ENCODE results near the gene CFL1.

Gene CFL1

DNA sequence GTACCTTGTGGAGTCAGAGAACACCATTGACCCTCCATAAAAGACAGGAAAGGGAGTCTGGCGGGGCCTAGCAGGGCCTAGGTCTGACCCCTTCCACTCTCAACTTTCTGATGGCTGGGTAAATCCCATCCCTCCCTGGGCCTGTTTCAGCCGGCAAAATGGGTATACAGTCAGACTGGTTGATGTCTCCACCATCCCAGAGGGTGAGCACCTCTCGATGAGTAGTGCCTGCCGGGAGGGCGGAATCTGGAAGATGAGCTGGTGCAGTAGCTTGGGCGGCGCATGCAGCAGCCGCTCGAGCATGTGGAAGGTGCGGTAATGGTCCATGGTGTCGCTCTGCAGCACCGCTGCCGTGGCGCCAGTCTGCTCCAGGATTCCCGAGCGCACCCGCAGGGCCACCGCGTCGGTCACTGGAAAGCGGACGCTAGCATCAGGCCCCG is 29.8 kb upstream of the CFL1 start:
- no peak for DNase-seq

DNA sequence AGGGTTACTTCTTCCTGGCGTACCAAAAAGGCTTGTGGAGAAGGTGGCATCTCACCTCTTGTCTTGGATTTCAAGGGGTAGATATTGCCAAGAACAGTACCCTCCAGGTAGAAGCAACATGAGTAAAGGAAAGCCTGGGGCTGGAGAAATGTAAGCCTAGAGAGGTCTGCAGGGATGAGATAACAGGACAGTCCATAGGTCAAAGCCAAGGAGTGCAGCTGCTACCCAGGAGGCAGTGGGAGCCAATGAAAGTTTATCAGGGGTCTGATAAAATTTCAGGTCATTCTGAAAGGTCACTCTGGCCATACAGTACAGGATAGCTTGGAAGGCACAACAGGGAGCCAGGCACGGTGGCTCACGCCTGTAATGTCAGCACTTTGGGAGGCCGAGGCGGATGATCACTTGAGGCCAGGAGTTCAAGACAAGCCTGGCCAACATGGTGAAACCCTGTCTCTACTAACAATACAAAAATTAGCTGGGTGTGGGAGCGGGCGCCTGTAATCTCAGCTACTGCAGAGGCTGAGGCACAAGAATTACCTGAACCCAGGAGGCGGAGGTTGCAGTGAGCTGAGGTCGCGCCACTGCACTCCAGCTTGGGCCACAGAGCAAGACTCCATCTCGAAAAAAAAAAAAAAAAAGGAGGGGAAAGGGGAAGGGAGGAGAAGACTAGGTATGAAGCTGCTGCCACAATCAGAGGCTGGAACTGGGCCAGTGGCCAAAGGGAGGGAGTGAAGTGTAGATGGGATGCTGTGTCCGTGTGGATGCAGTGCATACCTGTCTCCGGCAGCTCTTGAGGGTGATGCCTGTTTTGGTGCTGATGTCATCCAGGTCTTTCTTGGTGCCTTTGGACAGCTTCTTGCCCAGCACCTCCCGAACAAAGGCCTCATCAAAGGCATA is 29.1 kb upstream of the CFL1 start:
- no peak for DNase-seq

DNA sequence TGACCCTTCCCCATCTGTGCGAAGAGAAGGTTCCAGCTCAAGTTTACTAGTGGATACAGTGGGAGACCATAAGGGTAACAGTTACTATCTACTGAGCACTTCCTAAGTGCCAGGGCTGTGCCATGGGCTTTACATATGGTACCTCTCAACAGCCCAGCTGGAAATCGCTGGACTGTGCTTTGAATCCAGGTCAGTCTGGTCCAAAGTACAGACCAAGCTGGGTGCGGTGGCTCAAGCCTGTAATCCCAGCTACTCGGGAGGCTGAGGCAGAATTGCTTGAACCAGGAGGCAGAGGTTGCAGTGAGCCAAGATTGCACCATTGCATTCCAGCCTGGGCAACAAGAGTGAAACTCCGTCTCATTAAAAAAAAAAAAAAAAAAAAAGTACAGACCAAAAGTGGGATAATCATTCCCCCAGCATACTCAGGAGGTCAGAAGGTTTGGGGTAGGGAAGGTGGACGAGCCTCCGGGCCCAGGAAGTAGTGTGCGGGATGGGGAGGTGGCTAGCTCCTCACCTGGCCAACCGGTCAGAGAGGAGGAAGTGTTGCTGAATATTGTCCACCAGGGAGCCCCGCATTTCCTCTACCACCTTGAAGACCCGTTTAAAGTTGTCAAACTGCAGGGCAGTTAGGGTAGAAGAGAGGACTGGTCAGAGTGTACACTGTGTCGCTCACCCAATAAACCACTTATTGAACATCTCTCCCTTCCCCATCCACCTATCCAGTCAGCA is 28.0 kb upstream of the CFL1 start:
- DNase-seq = no peak

GRCh38 chr11:65885231-65885630 is 27.3 kb upstream of the CFL1 start:
- DNase-seq = no peak

- peak; percentile 50 to 74 for DNase-seq
These were observed 26.7 kb upstream of the CFL1 start for GRCh38 chr11:65884716-65885092.

DNA sequence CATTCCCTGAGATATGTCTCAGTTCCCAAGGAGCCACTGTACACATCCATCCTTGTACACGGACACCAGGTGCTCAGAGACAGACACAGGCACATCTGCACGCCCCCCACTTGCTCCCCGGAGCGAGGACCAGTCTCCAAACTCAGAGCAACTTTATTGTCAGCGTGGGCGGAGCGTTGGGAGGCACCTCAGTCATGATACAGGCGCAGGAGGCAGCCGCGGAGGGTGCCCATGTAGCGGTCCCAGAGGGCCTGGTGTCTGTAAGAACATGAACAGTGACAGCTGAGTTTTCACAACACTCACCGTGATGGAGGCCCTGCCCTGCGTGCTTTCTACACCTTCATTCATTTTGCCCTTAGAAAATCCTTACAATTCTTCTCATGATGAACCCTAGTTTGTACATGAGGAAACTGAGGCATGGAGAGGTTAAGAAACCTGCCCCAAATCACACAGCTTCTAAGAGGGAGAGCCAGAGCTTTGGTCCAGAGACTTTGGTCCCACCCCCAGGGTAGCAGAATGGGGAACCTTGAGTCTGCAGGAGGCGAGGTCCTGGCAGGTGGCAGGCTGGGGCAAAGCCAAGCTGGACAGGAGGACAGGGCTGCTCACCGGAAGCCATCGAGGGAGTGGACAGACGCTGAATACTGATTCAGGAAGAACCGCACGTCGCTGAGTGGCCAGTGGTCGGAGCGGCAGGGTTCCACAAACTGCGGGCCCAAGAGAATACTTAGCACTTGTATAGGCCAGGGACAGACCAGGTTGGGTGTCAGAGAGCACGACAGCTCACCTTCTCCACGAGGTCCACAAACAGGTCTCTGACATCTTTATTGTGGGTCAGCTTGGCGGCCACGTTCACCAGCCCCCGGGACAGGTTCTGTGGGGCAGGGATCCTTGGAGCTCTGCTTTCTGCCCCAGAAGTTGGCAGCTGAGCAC is 26.1 kb upstream of the CFL1 start:
- DNase-seq = no peak

- no peak for DNase-seq
These were observed 25.2 kb upstream of the CFL1 start for GRCh38 chr11:65883058-65883761.

GRCh38 chr11:65882120-65883057 is 24.4 kb upstream of the CFL1 start:
- DNase-seq = no peak

GRCh38 chr11:65880844-65881421 is 23.0 kb upstream of the CFL1 start:
- DNase-seq = no peak

DNA sequence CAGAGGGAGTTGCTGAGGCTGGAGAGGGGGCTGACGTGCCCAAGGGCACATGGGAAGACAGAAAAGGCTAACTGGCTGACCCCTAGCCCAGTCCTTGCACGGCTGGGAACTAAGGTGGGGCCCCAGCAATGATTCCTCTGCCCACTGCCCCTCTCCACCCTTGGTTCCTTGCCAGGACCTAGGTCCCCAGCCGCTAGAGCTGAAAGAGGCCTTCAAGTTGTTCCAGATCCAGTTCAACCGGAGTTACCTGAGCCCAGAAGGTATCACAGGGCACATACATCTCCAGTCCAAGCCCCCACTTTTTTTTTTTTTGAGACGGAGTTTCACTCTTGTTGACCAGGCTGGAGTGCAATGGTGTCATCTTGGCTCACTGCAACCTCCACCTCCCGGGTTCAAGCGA is 22.0 kb upstream of the CFL1 start:
- DNase-seq = no peak

DNA sequence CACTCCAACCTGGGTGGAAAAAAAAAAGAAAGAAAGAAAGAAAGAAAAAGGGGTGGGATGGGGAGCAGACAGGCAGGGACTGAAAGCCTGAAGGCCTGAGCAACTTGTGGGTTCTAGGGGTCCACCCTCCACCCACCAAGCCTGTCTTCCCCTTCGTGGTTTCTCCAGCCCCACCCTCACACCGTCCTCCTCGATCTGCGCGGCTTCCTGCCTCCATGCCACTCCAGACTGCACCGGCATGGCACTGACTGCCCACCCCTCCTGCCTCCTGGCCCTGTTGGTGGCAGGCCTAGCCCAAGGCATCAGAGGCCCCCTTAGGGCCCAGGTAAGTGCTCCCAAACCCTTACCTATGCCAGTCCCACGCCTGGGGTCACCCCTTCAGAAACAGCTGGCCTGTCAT is 21.6 kb upstream of the CFL1 start, which contains the start of gene CTSW:
Gene CTSW, plus strand, starts transcription at position 221 of the 400 bp plus-strand sequence. Its CDS starts 18 bp downstream, at position 239.
- DNase-seq = no peak

- peak; percentile 84 to 91 for DNase-seq
These were observed 15.6 kb upstream of the CFL1 start for GRCh38 chr11:65873318-65874156.

GRCh38 chr11:65872586-65873317 is 14.8 kb upstream of the CFL1 start, which contains the start of gene EFEMP2:
TSS of gene EFEMP2 (minus strand) at chr11:65872800. CDS start at chr11:65872354, 446 bp downstream.
- DNase-seq = no peak

DNA sequence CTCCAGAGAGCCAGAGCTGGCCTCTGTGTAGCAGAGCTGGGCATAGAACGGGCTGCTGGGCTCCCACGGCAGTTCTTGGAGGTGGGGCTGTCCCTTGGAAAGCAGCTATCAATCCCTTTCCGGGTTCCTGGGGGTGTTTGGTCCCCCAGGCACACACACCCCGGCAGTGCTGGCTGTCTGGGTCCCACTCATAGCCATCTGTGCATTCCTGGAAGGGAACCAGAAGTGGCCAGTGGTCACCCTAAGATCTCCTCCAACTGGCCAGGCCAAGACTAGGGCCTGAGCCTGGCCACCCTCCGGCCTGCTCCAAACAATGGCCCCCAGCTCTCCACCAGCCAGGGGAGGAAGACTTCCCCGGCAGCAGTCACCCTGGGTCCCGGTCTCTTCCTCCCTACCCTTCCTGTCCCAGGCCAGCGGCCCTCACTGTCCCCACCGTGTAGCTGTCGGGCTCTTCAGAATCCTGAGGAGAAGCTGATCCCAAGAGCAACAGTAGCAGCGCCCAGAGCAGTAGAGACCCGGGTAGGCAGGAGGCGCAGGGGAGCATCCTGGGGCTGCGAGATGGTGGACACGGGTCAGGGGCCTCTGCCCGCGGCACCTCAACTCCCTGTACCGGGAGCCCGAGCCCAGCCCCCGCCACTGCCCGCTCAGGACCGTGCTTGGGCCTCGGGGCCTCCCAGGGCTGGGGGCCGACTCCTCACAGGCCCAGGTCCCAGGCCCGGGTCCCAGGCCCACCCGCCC is 14.0 kb upstream of the CFL1 start:
- no peak for DNase-seq

DNA sequence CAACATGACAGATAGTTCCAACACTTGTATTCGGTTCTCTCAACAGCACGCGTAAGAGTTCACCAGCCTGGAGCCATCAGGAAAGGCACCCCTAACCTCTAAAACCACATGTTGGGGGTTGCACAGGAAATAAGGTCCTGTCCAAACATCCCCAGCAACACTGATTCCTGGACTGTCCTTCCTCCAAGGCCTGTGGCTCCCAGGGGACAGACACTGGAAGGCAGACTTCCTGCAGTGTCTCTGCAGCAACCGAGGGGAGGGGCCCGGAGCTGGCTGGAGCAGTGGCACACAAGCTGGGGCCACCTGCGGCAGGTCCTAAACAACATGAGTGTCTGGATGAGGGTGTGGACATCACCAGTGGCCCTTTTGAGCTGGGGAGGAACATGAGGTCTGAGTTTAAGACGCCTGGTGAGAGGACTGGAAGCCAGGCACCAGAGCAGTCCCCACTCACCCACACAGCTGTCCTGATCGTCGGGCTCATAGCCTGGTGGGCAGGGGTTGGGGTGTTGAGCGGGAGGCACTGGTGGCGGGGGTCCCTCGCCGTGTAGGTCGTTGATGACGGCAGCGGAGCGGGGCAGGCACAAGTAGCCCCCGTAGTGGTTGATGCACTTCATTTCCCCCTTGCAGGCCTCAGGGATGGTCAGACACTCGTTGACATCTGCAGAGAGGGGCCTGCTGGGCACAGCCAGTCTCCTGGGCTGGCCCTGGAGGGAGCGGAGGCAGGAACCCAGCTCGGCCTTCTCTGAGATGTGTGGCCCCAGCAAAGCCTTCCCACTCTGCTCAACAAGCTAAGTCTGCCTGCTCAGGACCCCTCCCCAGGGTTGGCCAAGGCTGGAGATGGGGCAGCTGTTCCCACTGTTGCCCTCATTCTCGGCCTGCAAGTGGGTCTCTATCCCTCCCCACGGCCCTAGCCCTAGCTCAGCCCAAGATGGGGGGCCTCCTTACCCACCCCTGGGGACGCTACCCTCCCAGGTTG is 13.0 kb upstream of the CFL1 start:
- no peak for DNase-seq

DNA sequence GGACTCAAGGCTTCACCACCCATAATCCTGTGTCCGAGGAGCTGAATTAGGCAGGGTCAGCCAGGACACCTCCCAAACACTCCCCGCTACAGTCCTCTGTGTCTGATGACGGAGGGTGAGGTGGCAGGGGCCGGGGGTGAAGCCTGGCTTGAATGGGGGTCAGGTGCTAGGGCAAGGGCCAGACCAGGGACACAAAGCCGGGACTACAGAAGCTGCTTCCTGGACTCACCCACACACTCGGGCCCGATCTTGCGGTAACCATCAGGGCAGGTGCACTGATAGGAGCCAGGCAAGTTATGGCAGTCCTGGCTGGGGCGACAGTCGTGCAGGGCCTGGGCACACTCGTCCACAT is 12.3 kb upstream of the CFL1 start:
- no peak for DNase-seq

All from NCI-H1930 (cell line).